ENCODE measurements around the gene CYP4F8.
"Not testable (repeated sequence)": the region's sequence is repeated elsewhere in the genome, so short reads cannot be mapped to it uniquely, and the experiment has no call there.

Gene CYP4F8

GRCh38 chr19:15595069-15595468 lies 19.9 kb upstream of the CYP4F8 start:
- no peaks in the 10 kb centered on the region for H3K9me3 ChIP-seq (ENCODE audit: control insufficient read depth, insufficient read depth, low read length)
- H3K4me2 ChIP-seq (ENCODE audit: low read length): no peak overlapping the region

GRCh38 chr19:15607978-15608925 lies 6.8 kb upstream of the CYP4F8 start:
- not testable (repeated sequence) for H3K36me3 ChIP-seq (ENCODE audit: control insufficient read depth, low read length); H3K4me2 ChIP-seq (ENCODE audit: low read length); H3K4me1 ChIP-seq (ENCODE audit: control insufficient read depth, low read length); H3K9me2 ChIP-seq (replicated peaks; ENCODE audit: control insufficient read depth, low read length); H3K9me3 ChIP-seq (ENCODE audit: control insufficient read depth, insufficient read depth, low read length); H3K79me2 ChIP-seq (ENCODE audit: control insufficient read depth, low read length); H3K27me3 ChIP-seq (ENCODE audit: control insufficient read depth, low read length); H3K27ac ChIP-seq (ENCODE audit: low read depth, low read length); H3K4me3 ChIP-seq (ENCODE audit: low read length); H4K20me1 ChIP-seq (ENCODE audit: control insufficient read depth, insufficient read depth, low read depth, low read length); H3F3A ChIP-seq (ENCODE audit: control insufficient read depth, insufficient read depth)

More at GRCh38 chr19:15595069-15595468, 19.9 kb upstream of the CYP4F8 start:
- Histone ChIP-seq H3K27ac (ENCODE audit: low read depth, low read length) (no peak overlapping the region), H3K79me2 (ENCODE audit: control insufficient read depth, low read length) (no peaks in the 10 kb centered on the region), H3K4me1 (ENCODE audit: control insufficient read depth, low read length) (no peaks in the 10 kb centered on the region), H3F3A (ENCODE audit: control insufficient read depth, insufficient read depth) (no peaks in the 10 kb centered on the region), H3K27me3 (ENCODE audit: control insufficient read depth, low read length) (no peaks in the 10 kb centered on the region), H3K36me3 (ENCODE audit: control insufficient read depth, low read length) (no peaks in the 10 kb centered on the region), H3K9me2 (replicated peaks; ENCODE audit: control insufficient read depth, low read length) (no peaks in the 10 kb centered on the region), H3K4me3 (ENCODE audit: low read length) (no peak overlapping the region), H4K20me1 (ENCODE audit: control insufficient read depth, insufficient read depth, low read depth, low read length) (no peaks in the 10 kb centered on the region)
- TF ChIP-seq CTCF (IDR thresholded peaks at IDR 0.05; ENCODE audit: low read depth, low read length, poor library complexity, severe bottlenecking) (no peak), EZH2phosphoT487 (IDR thresholded peaks at IDR 0.05; ENCODE audit: borderline replicate concordance, low read length) (no peak)

- Histone ChIP-seq H3K4me2 (ENCODE audit: low read length) (no peak overlapping the region), H3K4me3 (ENCODE audit: low read length) (no peak overlapping the region), H4K20me1 (ENCODE audit: control insufficient read depth, insufficient read depth, low read depth, low read length) (no peaks in the 10 kb centered on the region), H3K27ac (ENCODE audit: low read depth, low read length) (no peak overlapping the region), H3K27me3 (ENCODE audit: control insufficient read depth, low read length) (no peaks in the 10 kb centered on the region), H3K9me2 (replicated peaks; ENCODE audit: control insufficient read depth, low read length) (no peaks in the 10 kb centered on the region), H3K36me3 (ENCODE audit: control insufficient read depth, low read length) (no peaks in the 10 kb centered on the region), H3F3A (ENCODE audit: control insufficient read depth, insufficient read depth) (no peaks in the 10 kb centered on the region), H3K9me3 (ENCODE audit: control insufficient read depth, insufficient read depth, low read length) (no peaks in the 10 kb centered on the region), H3K79me2 (ENCODE audit: control insufficient read depth, low read length) (no peaks in the 10 kb centered on the region), H3K4me1 (ENCODE audit: control insufficient read depth, low read length) (no peaks in the 10 kb centered on the region)
- TF ChIP-seq CTCF (IDR thresholded peaks at IDR 0.05; ENCODE audit: low read depth, low read length, poor library complexity, severe bottlenecking): no peak
- no peak for TF ChIP-seq EZH2phosphoT487 (IDR thresholded peaks at IDR 0.05; ENCODE audit: borderline replicate concordance, low read length)
Measured at GRCh38 chr19:15609261-15609660, 5.8 kb upstream of the CYP4F8 start.

GRCh38 chr19:15612342-15612741 lies 2.7 kb upstream of the CYP4F8 start:
- no peak overlapping the region for H3K4me3 ChIP-seq (ENCODE audit: low read length)
- TF ChIP-seq EZH2phosphoT487 (IDR thresholded peaks at IDR 0.05; ENCODE audit: borderline replicate concordance, low read length) (no peak), CTCF (IDR thresholded peaks at IDR 0.05; ENCODE audit: low read depth, low read length, poor library complexity, severe bottlenecking) (no peak)
- no peaks in the 10 kb centered on the region for H3K27me3 ChIP-seq (ENCODE audit: control insufficient read depth, low read length)
- H3K9me2 ChIP-seq (replicated peaks; ENCODE audit: control insufficient read depth, low read length): no peaks in the 10 kb centered on the region
- H3F3A ChIP-seq (ENCODE audit: control insufficient read depth, insufficient read depth): no peaks in the 10 kb centered on the region
- no peaks in the 10 kb centered on the region for H3K79me2 ChIP-seq (ENCODE audit: control insufficient read depth, low read length)
- H3K4me1 ChIP-seq (ENCODE audit: control insufficient read depth, low read length): no peaks in the 10 kb centered on the region
- H3K36me3 ChIP-seq (ENCODE audit: control insufficient read depth, low read length): no peaks in the 10 kb centered on the region
- H3K4me2 ChIP-seq (ENCODE audit: low read length): no peak overlapping the region
- H3K27ac ChIP-seq (ENCODE audit: low read depth, low read length): no peak overlapping the region
- H3K9me3 ChIP-seq (ENCODE audit: control insufficient read depth, insufficient read depth, low read length): no peaks in the 10 kb centered on the region
- no peaks in the 10 kb centered on the region for H4K20me1 ChIP-seq (ENCODE audit: control insufficient read depth, insufficient read depth, low read depth, low read length)

All from DOHH2 (cell line).